ENCODE measurements around the gene LRRC7.

DNA sequence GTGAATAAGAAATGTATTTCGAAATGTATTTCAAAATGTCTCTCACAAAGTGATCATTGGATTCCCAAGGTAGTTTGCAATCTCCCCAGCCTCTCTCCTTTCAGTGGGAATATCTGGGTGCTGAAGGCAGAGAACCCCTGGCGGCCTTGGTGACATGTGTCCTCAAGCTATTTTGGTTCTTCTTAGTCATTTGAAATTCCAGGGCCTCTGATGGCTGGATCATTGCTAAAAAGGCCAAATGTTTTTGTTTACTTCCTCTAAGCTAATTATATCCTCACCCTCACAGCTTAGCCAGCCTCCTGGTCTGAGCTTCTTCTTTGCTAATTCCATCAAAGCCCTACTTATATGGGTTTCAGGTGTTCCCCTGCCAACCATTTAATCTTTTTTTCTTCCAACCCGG is 566.4 kb downstream of the LRRC7 start:
- TF ChIP-seq, protein P1, sequence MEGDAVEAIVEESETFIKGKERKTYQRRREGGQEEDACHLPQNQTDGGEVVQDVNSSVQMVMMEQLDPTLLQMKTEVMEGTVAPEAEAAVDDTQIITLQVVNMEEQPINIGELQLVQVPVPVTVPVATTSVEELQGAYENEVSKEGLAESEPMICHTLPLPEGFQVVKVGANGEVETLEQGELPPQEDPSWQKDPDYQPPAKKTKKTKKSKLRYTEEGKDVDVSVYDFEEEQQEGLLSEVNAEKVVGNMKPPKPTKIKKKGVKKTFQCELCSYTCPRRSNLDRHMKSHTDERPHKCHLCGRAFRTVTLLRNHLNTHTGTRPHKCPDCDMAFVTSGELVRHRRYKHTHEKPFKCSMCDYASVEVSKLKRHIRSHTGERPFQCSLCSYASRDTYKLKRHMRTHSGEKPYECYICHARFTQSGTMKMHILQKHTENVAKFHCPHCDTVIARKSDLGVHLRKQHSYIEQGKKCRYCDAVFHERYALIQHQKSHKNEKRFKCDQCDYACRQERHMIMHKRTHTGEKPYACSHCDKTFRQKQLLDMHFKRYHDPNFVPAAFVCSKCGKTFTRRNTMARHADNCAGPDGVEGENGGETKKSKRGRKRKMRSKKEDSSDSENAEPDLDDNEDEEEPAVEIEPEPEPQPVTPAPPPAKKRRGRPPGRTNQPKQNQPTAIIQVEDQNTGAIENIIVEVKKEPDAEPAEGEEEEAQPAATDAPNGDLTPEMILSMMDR (IDR thresholded peaks at IDR 0.05): no peak
- no peak for TF ChIP-seq POLR2AphosphoS5 (IDR thresholded peaks at IDR 0.05)
- TF ChIP-seq POLR2A (IDR thresholded peaks at IDR 0.05): no peak

Data from prostate gland (tissue), 2 donors.